PC-3 (cell line): Measurements from ENCODE around the gene MRC2. TPM values are rescaled to one million over a fixed set of nuclear protein-coding genes. Genes with fewer than 3 reads are reported as not detected.

Experiments used
- ATAC-seq: fragments of 200-7000 bp; cut with Tn5 transposase; 2 replicates; pipeline ENCODE4 v1.9.1; 2020; ENCODE audit warnings: mild to moderate bottlenecking, moderate library complexity
- BruUV-seq: library from RNA; stranded (reverse); fragments of 400-500 nt; replicated peaks from 2 replicates; lab custom pipeline; 2021; lab: Mats Ljungman, UMichigan
- CTCF ChIA-PET: fragments of 300-600 bp; sonication (Branson Sonifier 250); formaldehyde crosslinking; loops from one replicate; lab custom pipeline; 2022; ENCODE audit warnings: antibody characterized with exemption; lab: Charles Lee
- POLR2A ChIA-PET: fragments of 300-600 bp; sonication (Branson Sonifier 250); formaldehyde crosslinking; loops from one replicate; lab custom pipeline; 2022; ENCODE audit warnings: antibody characterized with exemption; ENCODE audit not compliant: unreplicated experiment; lab: Charles Lee
- DNase-seq: peaks from one replicate; pipeline ENCODE4 v3.0.0-alpha.2; 2015
- H2AFZ ChIP-seq: fragments of 300-600 bp; sonication (generic); 2 replicates; pipeline ENCODE4 v1.6.0; 2016; ENCODE audit warnings: antibody characterized with exemption, low read length
- H3F3A ChIP-seq: fragments of 300-600 bp; sonication (generic); one replicate; pipeline ENCODE4 v1.6.0; 2017; ENCODE audit warnings: antibody characterized with exemption, low read length, control low read depth, mild to moderate bottlenecking; ENCODE audit not compliant: unreplicated experiment
- H3K27ac ChIP-seq: fragments of 300-600 bp; sonication (generic); 2 replicates; pipeline ENCODE4 v1.5.1; 2016; ENCODE audit warnings: mild to moderate bottlenecking, low read length
- H3K27me3 ChIP-seq: fragments of 300-600 bp; sonication (generic); 2 replicates; pipeline ENCODE4 v1.6.1; 2016; ENCODE audit warnings: low read length, mixed read lengths
- H3K36me3 ChIP-seq: fragments of 300-600 bp; sonication (generic); 2 replicates; pipeline ENCODE4 v1.6.1; 2016; ENCODE audit warnings: low read depth, mixed run types, low read length, mixed read lengths
- H3K4me1 ChIP-seq: fragments of 300-600 bp; sonication (generic); 2 replicates; pipeline ENCODE4 v1.5.1; 2016; ENCODE audit warnings: low read length; ENCODE audit not compliant: insufficient read depth
- H3K4me2 ChIP-seq: fragments of 300-600 bp; sonication (generic); 2 replicates; pipeline ENCODE4 v1.6.0; 2016; ENCODE audit warnings: low read length
- H3K4me3 ChIP-seq: fragments of 300-600 bp; sonication (generic); 2 replicates; pipeline ENCODE4 v1.5.1; 2016; ENCODE audit warnings: mild to moderate bottlenecking, low read length, mixed read lengths
- H3K79me2 ChIP-seq: fragments of 300-600 bp; sonication (generic); 2 replicates; pipeline ENCODE4 v1.6.1; 2017; ENCODE audit warnings: low read length, mixed read lengths
- H3K9ac ChIP-seq: fragments of 300-600 bp; sonication (generic); 2 replicates; pipeline ENCODE4 v1.6.0; 2016; ENCODE audit warnings: mild to moderate bottlenecking, low read length
- H3K9me2 ChIP-seq: fragments of 300-600 bp; sonication (generic); replicated peaks from 2 replicates; pipeline ENCODE4 v1.6.1; 2016; ENCODE audit warnings: mixed run types, low read length, mixed read lengths
- H3K9me3 ChIP-seq: fragments of 300-600 bp; sonication (generic); 2 replicates; pipeline ENCODE4 v1.6.1; 2016; ENCODE audit warnings: low read length, mixed read lengths
- H4K20me1 ChIP-seq: fragments of 300-600 bp; sonication (generic); 2 replicates; pipeline ENCODE4 v1.6.1; 2016; ENCODE audit warnings: low read length, mixed read lengths
- CTCF ChIP-seq: fragments of 300-600 bp; sonication (generic); conservative IDR thresholded peaks from 2 replicates; pipeline ENCODE4 v1.5.1; 2017; ENCODE audit warnings: antibody characterized with exemption, low read depth, mild to moderate bottlenecking, low read length
- EZH2 ChIP-seq: fragments of 300-600 bp; sonication (generic); IDR thresholded peaks from one replicate; pipeline ENCODE4 v1.6.1; 2017; ENCODE audit warnings: antibody characterized with exemption, mild to moderate bottlenecking, low read length; ENCODE audit not compliant: unreplicated experiment
- EZH2phosphoT487 ChIP-seq: fragments of 300-600 bp; sonication (generic); IDR thresholded peaks from 2 replicates; pipeline ENCODE4 v1.6.1; 2018; ENCODE audit warnings: mild to moderate bottlenecking, antibody characterized with exemption, low read length, borderline replicate concordance
- intact Hi-C: fragments of 100-400 bp; cut with micrococcal nuclease; formaldehyde crosslinking; loops from 2 replicates; pipeline ENCODE4 v1.9.0; 2023
- total RNA-seq: library from RNA; depleted of rRNA; stranded (reverse); fragments of >200 nt; gene quantifications from 2 replicates; pipeline ENCODE4 v1.2.3, GENCODE V29; 2014

Gene MRC2
- total RNA-seq, 1 experiment from 2014 or later, result 13.5 TPM

GRCh38 chr17:62700964-62701705 is 73.7 kb downstream of the MRC2 start:
- Histone ChIP-seq H3K9me3 (no peaks in the 10 kb centered on the region), H3K4me1 (peaks cover 29% of the 10 kb centered on the region), H3K36me3 (no peaks in the 10 kb centered on the region), H3F3A (no peaks in the 10 kb centered on the region), H3K4me3 (no peak overlapping the region), H2AFZ (no peak overlapping the region), H3K9me2 (no peaks in the 10 kb centered on the region), H3K27ac (no peak overlapping the region), H3K27me3 (no peaks in the 10 kb centered on the region), H3K9ac (no peak overlapping the region), H3K4me2 (no peak overlapping the region), H3K79me2 (no peaks in the 10 kb centered on the region), H4K20me1 (no peaks in the 10 kb centered on the region)
- no peak for TF ChIP-seq EZH2
- ChIA-PET POLR2A (interaction anchor here (0.5 kb wide), 1 partner anchor 566 kb away, joined by 3 read pairs; no protein-coding TSS in a partner anchor), CTCF (no interaction called here)
- no TSS peak for BruUV-seq
- intact Hi-C loops, result no loop called here
- ATAC-seq (no peak), DNase-seq (no peak)

DNA sequence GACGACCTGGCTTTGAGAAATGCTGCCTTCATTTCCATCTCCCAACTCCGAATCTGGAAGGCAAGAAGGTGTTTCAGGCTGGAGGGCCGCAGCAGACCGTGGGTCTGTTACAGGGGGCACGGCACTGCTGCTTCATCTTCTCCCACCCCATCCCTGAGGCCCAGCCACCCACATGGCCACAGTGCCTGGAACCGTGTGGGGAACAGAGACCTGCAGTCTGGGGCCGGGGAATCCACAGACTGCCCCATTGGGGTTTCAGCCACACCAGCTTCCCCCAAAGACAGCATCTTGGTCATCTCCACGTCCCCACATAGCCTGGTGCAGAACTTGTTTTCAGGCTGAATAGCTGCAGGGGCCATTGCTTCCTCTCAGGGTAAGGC is 74.2 kb downstream of the MRC2 start:
- ATAC-seq, result no peak
- intact Hi-C loops, result loop anchor here (2.0 kb wide), 2 partner anchors 187 to 381 kb away; no protein-coding TSS in a partner anchor
- H4K20me1 ChIP-seq, result no peaks in the 10 kb centered on the region
- ChIA-PET POLR2A (interaction anchor here (0.5 kb wide), 1 partner anchor 565 kb away, joined by 3 read pairs; no protein-coding TSS in a partner anchor), CTCF (no interaction called here)
- no peak for DNase-seq
- no peak overlapping the region for H3K9ac ChIP-seq
- H3F3A ChIP-seq, result no peaks in the 10 kb centered on the region
- no peaks in the 10 kb centered on the region for H3K9me2 ChIP-seq
- no peaks in the 10 kb centered on the region for H3K9me3 ChIP-seq
- TF ChIP-seq EZH2phosphoT487, result no peak
- TF ChIP-seq CTCF, result no peak
- no peak for TF ChIP-seq EZH2
- no peak overlapping the region for H3K27ac ChIP-seq
- no peaks in the 10 kb centered on the region for H3K79me2 ChIP-seq
- no peak overlapping the region for H3K4me2 ChIP-seq
- H2AFZ ChIP-seq, result no peak overlapping the region
- no peaks in the 10 kb centered on the region for H3K36me3 ChIP-seq
- peaks cover 29% of the 10 kb centered on the region for H3K4me1 ChIP-seq
- H3K27me3 ChIP-seq, result no peaks in the 10 kb centered on the region
- no peak overlapping the region for H3K4me3 ChIP-seq
- BruUV-seq, result no TSS peak

DNA sequence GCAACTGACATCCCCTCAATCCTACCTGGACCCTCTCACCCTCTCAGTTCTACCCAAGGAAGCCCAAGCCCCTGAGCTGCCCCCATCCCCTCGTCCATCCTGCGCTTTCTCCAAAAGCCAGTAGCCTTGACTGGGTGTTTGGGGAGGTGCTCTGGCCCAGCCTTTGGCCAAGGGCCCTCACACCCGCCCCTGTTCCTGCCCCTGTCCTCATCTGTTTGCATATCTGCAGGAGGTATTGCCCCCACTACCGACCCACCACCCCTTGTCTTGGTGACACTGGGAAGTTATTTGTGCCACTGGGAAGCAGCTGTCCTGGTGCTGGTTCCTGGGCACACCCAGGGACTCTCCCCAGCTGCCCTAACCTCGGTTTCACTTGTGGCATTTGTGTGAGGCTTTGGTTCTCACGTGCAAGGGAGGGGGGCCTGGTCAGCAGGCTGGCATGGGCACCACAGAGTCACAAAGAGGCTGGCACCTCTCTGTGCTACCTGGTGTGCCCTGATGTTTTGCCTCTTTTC is 75.3 kb downstream of the MRC2 start:
- Histone ChIP-seq H3K9me2 (no peaks in the 10 kb centered on the region), H3K9ac (peak overlapping the region; percentile 11; the same call in 1 of the 2 replicates), H3K79me2 (no peaks in the 10 kb centered on the region), H3K4me3 (no peak overlapping the region), H3F3A (no peaks in the 10 kb centered on the region), H3K27ac (peak overlapping the region; percentile 84), H3K9me3 (no peaks in the 10 kb centered on the region), H3K27me3 (no peaks in the 10 kb centered on the region), H3K4me1 (peaks cover 29% of the 10 kb centered on the region), H3K4me2 (peak overlapping the region; percentile 83), H4K20me1 (no peaks in the 10 kb centered on the region), H3K36me3 (no peaks in the 10 kb centered on the region), H2AFZ (no peak overlapping the region)
- TF ChIP-seq EZH2phosphoT487 (no peak), EZH2 (no peak), CTCF (no peak)
- ATAC-seq (no peak), DNase-seq (no peak)
- ChIA-PET POLR2A (no interaction called here), CTCF (interaction anchor here (0.6 to 1.0 kb wide), 4 partner anchors 34 to 704 kb away, joined by 3 to 6 read pairs (median 4); no protein-coding TSS in a partner anchor)
- intact Hi-C loops, result loop anchor here (1.0 to 2.0 kb wide), 4 partner anchors 186 to 703 kb away; no protein-coding TSS in a partner anchor
- BruUV-seq, result no TSS peak
